Loucy (cell line): Measurements from ENCODE around the gene RTEL1.

Source experiments
- CTCF ChIP-seq: fragments of 200-600 bp; sonication (generic); conservative IDR thresholded peaks from 2 replicates; pipeline ENCODE4 v1.5.1; 2014; ENCODE audit warnings: mild to moderate bottlenecking, antibody characterized with exemption, low read length
- EZH2phosphoT487 ChIP-seq: fragments of 200-600 bp; IDR thresholded peaks from 2 replicates; pipeline ENCODE4 v1.6.1; 2018; ENCODE audit warnings: antibody characterized with exemption, mild to moderate bottlenecking, moderate library complexity, borderline replicate concordance

DNA sequence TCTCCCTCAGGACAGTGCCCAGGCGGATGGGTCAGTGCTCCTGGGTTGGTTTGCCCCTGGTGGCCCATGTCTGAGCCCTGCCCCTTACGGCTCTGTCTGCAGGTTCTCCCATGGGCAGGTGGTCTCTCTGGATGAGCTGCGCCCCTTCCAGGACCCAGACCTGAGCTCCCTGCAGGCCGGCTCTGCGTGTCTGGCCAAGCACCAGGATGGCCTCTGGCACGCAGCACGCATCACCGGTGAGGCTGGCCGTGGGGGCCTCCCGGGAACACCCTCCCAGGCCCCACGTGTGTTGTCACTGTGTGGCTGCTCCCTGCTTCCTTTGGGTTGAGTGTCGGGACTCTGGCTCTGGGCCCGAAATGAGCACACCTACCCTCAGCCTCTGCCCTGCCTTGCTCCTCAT lies 75.0 kb downstream of the RTEL1 start:
- TF ChIP-seq CTCF, result no peak
- no peak for TF ChIP-seq EZH2phosphoT487
